Right kidney (tissue), 1 donor: Measurements from ENCODE around the gene COL1A1.

Experiments
- DNase-seq: peaks from one replicate; pipeline ENCODE4 v3.0.0-alpha.2; 2016

COL1A1 gene

GRCh38 chr17:50172130-50172529 lies 29.3 kb downstream of the COL1A1 start:
- DNase-seq = no peak

GRCh38 chr17:50171371-50172071 lies 29.9 kb downstream of the COL1A1 start:
- DNase-seq = no peak

- DNase-seq = no peak
These were observed 30.6 kb downstream of the COL1A1 start for GRCh38 chr17:50170662-50171370.

- no peak for DNase-seq
These were observed 31.5 kb downstream of the COL1A1 start for GRCh38 chr17:50169881-50170459.

- peak; percentile 85 for DNase-seq
These were observed 32.2 kb downstream of the COL1A1 start for GRCh38 chr17:50169121-50169764.

- no peak for DNase-seq
These were observed 33.1 kb downstream of the COL1A1 start for GRCh38 chr17:50168319-50168718.

- DNase-seq = no peak
These were observed 34.1 kb downstream of the COL1A1 start for GRCh38 chr17:50167371-50167770.

GRCh38 chr17:50166518-50167181 lies 34.8 kb downstream of the COL1A1 start:
- DNase-seq = no peak

- DNase-seq = no peak
These were observed 35.4 kb downstream of the COL1A1 start, which contains the start of gene SGCA for GRCh38 chr17:50165867-50166517. Gene SGCA (plus strand): TSS chr17:50166005. CDS start chr17:50166041, 36 bp downstream.

- no peak for DNase-seq
These were observed 36.0 kb downstream of the COL1A1 start for GRCh38 chr17:50165466-50165865.

GRCh38 chr17:50165066-50165465 lies 36.4 kb downstream of the COL1A1 start:
- no peak for DNase-seq

- DNase-seq = no peak
These were observed 36.8 kb downstream of the COL1A1 start for GRCh38 chr17:50164697-50164988.

- DNase-seq = no peak
These were observed 37.4 kb downstream of the COL1A1 start for GRCh38 chr17:50163843-50164696.

GRCh38 chr17:50162466-50163254 lies 38.8 kb downstream of the COL1A1 start:
- no peak for DNase-seq

- no peak for DNase-seq
These were observed 39.5 kb downstream of the COL1A1 start for GRCh38 chr17:50161911-50162288.

- peak; percentile 88 for DNase-seq
These were observed 40.2 kb downstream of the COL1A1 start for GRCh38 chr17:50161023-50161910.

GRCh38 chr17:50157891-50158290 lies 43.5 kb downstream of the COL1A1 start:
- no peak for DNase-seq

- DNase-seq = no peak
These were observed 46.2 kb downstream of the COL1A1 start for GRCh38 chr17:50155115-50155819.

GRCh38 chr17:50154604-50155003 lies 46.8 kb downstream of the COL1A1 start:
- no peak for DNase-seq
